Activated T-helper 1 cell treated with anti-CD3 and anti-CD28 coated beads, Interleukin-2, amount 50 U/mL, for 16 hours (primary cell): ENCODE measurements around the gene FAM120C.

ENCODE experiments used
- DNase-seq, 2 donors: peaks; one replicate each; pipeline ENCODE4 v3.0.0-alpha.2; 2020; ENCODE audit warnings: low read depth in 1 of 2, low spot score in 1 of 2

The FAM120C gene

GRCh38 chrX:54042609-54043021, 140.4 kb downstream of the FAM120C start:
- peak in 1 of 2 donors; percentile 16 for DNase-seq

GRCh38 chrX:54030329-54030728, 152.7 kb downstream of the FAM120C start:
- DNase-seq: no peak

- no peak for DNase-seq
Measured at GRCh38 chrX:54029529-54030143, 153.4 kb downstream of the FAM120C start.

- DNase-seq: no peak
Measured at GRCh38 chrX:54024350-54024749, 158.7 kb downstream of the FAM120C start.
